Thyroid gland (tissue), 4 donors: ENCODE data around the gene MPHOSPH6.

Experiments used
- POLR2A ChIP-seq, 2 donors: fragments of 450-650 bp; IDR thresholded peaks; one replicate each; pipeline ENCODE4 v1.6.1; 2017; ENCODE audit warnings: antibody characterized with exemption in 2 of 2, mild to moderate bottlenecking in 2 of 2, moderate library complexity in 1 of 2
- TF ChIP-seq, protein P1 (sequence below), 6 experiments: fragments of 200-600 bp in 3 of 6; fragments of 450-650 bp in 3 of 6; sonication (generic) in 3 of 6; IDR thresholded peaks; one replicate each; pipeline ENCODE4 v1.5.1; 2016 to 2019; ENCODE audit warnings: antibody characterized with exemption in 6 of 6, mild to moderate bottlenecking in 2 of 6, inconsistent platforms in 1 of 6, moderate library complexity in 1 of 6

DNA sequence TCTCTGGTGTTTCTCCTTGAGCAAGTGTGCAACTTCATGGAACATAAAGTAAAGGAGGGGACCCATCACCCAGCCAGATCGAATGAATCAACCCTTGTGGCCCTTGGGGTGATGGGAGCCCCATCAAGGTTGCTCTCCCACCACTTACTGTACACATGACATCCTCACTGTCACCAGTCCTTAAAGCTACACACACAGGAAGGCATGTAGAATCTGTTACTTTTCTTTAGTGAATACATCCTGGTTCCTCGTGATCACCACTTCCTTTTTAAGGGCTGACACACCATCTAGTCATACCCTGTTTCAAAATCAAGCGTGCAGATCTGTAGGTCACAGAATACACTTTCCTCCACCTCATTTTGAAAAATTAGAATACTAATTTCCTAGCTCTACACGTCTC, 22.6 kb upstream of the MPHOSPH6 start:
- TF ChIP-seq, protein P1, sequence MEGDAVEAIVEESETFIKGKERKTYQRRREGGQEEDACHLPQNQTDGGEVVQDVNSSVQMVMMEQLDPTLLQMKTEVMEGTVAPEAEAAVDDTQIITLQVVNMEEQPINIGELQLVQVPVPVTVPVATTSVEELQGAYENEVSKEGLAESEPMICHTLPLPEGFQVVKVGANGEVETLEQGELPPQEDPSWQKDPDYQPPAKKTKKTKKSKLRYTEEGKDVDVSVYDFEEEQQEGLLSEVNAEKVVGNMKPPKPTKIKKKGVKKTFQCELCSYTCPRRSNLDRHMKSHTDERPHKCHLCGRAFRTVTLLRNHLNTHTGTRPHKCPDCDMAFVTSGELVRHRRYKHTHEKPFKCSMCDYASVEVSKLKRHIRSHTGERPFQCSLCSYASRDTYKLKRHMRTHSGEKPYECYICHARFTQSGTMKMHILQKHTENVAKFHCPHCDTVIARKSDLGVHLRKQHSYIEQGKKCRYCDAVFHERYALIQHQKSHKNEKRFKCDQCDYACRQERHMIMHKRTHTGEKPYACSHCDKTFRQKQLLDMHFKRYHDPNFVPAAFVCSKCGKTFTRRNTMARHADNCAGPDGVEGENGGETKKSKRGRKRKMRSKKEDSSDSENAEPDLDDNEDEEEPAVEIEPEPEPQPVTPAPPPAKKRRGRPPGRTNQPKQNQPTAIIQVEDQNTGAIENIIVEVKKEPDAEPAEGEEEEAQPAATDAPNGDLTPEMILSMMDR (IDR thresholded peaks at IDR 0.05) = no peak
- TF ChIP-seq POLR2A (IDR thresholded peaks at IDR 0.05) = no peak
